ENCODE measurements around the gene ARFIP1. TPM values are rescaled to one million over a fixed set of nuclear protein-coding genes. Genes with fewer than 3 reads are reported as not detected.

The ARFIP1 gene
- total and polyA plus RNA-seq, 2 of the 8 experiments (the other 6 are each of a cell fraction or from before 2014, with no cell fraction given) = 13.5 to 38.0 TPM

GRCh38 chr4:152940461-152940860 lies 160.7 kb downstream of the ARFIP1 start:
- no peak overlapping the region for H2BK5ac ChIP-seq (ENCODE audit: low read depth, low read length)
- H4K8ac ChIP-seq (ENCODE audit: extremely low read depth, insufficient read depth, low read length) = no peak overlapping the region
- no peak overlapping the region for H4K91ac ChIP-seq (replicated peaks; ENCODE audit: insufficient read length, low read length)
- no peak overlapping the region for H2AK5ac ChIP-seq (ENCODE audit: low read depth, low read length)
- H3K14ac ChIP-seq (ENCODE audit: insufficient read length) = no peak overlapping the region
- H3K9ac ChIP-seq (replicated peaks in 1 of 4; ENCODE audit: extremely low read depth in 1 of 4, low read depth in 3 of 4, low read length in 3 of 4) = no peak overlapping the region
- ChIA-PET POLR2A (ENCODE audit: partially characterized antibody) (interaction anchor here (6.6 kb wide), 1 partner anchor 9 kb away, joined by 61 read pairs; no protein-coding TSS in a partner anchor), CTCF (ENCODE audit: partially characterized antibody) (interaction anchor here (0.8 to 6.6 kb wide), 10 partner anchors 9 to 186 kb away, joined by 3 to 35 read pairs (median 5); no protein-coding TSS in a partner anchor)
- H2AFZ ChIP-seq (ENCODE audit: low read length) = no peak overlapping the region
- peaks cover 0 to 15% (median 12%) of the 10 kb centered on the region in 4 experiments; a peak in 5 of 8 replicates for H3K36me3 ChIP-seq (ENCODE audit: control insufficient read depth in 2 of 4, insufficient read depth in 4 of 4, low read length in 3 of 4)
- no peak overlapping the region for H4K5ac ChIP-seq (ENCODE audit: insufficient read length, low read depth, low read length)
- H3K23me2 ChIP-seq (ENCODE audit: low read depth, low read length) = peaks cover 2% of the 10 kb centered on the region; the same call in 1 of the 2 replicates
- no peak overlapping the region for H3K4ac ChIP-seq (replicated peaks; ENCODE audit: insufficient read length, low read depth, low read length)
- H3K4me2 ChIP-seq (ENCODE audit: insufficient read depth in 1 of 2, low read depth in 2 of 2, low read length in 2 of 2) = no peak overlapping the region
- peaks cover 0 to 8% (median 3%) of the 10 kb centered on the region in 4 experiments; a peak in 3 of 7 replicates for H3K4me1 ChIP-seq (replicated peaks in 1 of 4; ENCODE audit: control insufficient read depth in 3 of 4, insufficient read depth in 4 of 4, low read length in 3 of 4)
- no peak overlapping the region for H2BK12ac ChIP-seq (ENCODE audit: low read depth, low read length)
- no peak overlapping the region for H3K27ac ChIP-seq (ENCODE audit: low read depth, low read length)
- H3K4me3 ChIP-seq (ENCODE audit: extremely low read depth in 1 of 4, insufficient read depth in 2 of 4, low read depth in 3 of 4, low read length in 4 of 4) = no peak overlapping the region
- no peak overlapping the region for H3K23ac ChIP-seq (ENCODE audit: insufficient read length)
- peaks cover 16 to 17% of the 10 kb centered on the region in 2 experiments for H4K20me1 ChIP-seq (replicated peaks in 1 of 2; ENCODE audit: control insufficient read depth in 1 of 2, insufficient read depth in 2 of 2, low read length in 2 of 2)
- no peak overlapping the region for H2BK15ac ChIP-seq (ENCODE audit: low read length)
- DNase-seq (ENCODE audit: low read depth in 1 of 2, low spot score in 2 of 2) (no peak), FAIRE-seq (no peak)
- H3K56ac ChIP-seq (replicated peaks; ENCODE audit: insufficient read length, low read depth, low read length) = no peak overlapping the region
- no peaks in the 10 kb centered on the region for H3K9me3 ChIP-seq (ENCODE audit: insufficient read depth in 2 of 2, low read depth in 1 of 2, low read length in 1 of 2)
- no peak overlapping the region for H3K18ac ChIP-seq (ENCODE audit: extremely low read depth, low read length)
- H3K79me1 ChIP-seq (ENCODE audit: low read depth, low read length) = 0 out of 2 replicates have a peak, but pooled peaks cover 6% of the 10 kb centered on the region
- H3K79me2 ChIP-seq (ENCODE audit: control insufficient read depth in 1 of 2, insufficient read depth in 2 of 2, low read length in 2 of 2) = peaks cover 20 to 72% of the 10 kb centered on the region in 2 experiments
- peaks cover 0 to 13% (median 5%) of the 10 kb centered on the region in 4 experiments; a peak in 3 of 7 replicates for H3K27me3 ChIP-seq (replicated peaks in 1 of 4; ENCODE audit: control insufficient read depth in 3 of 4, extremely low read depth in 1 of 4, insufficient read depth in 3 of 4, low read length in 3 of 4)
- H2BK120ac ChIP-seq (replicated peaks; ENCODE audit: low read depth, low read length) = no peak overlapping the region
- no peak overlapping the region for H2BK20ac ChIP-seq (ENCODE audit: low read length)
- 94% methylated on average over 2 of the region's 2 CpGs; no CpG with 5 or more reads in 1 of the 2 experiments for WGBS, 2 experiments (ENCODE audit: extremely low coverage in 1 of 2, insufficient coverage in 1 of 2, insufficient read length in 1 of 2, insufficient replicate concordance in 2 of 2, low coverage in 1 of 2, low lambda C conversion rate in 2 of 2, missing lambda C conversion rate in 1 of 2)
- TF ChIP-seq SIX5 (IDR thresholded peaks at IDR 0.05; ENCODE audit: low read depth, low read length) (no peak), POU5F1 (IDR thresholded peaks at IDR 0.05; ENCODE audit: low read depth, low read length) (no peak), HDAC2 (IDR thresholded peaks at IDR 0.05; ENCODE audit: borderline replicate concordance in 1 of 2, low read depth in 2 of 2, low read length in 2 of 2) (no peak), CHD2 (IDR thresholded peaks at IDR 0.05; ENCODE audit: low read length) (no peak), CREB1 (IDR thresholded peaks at IDR 0.05) (no peak), JUND (IDR thresholded peaks at IDR 0.05; ENCODE audit: low read length) (no peak), NRF1 (IDR thresholded peaks at IDR 0.05; ENCODE audit: low read depth, low read length) (no peak), SUZ12 (IDR thresholded peaks at IDR 0.05; ENCODE audit: low read length) (no peak), SIN3A (conservative IDR thresholded peaks at IDR 0.05 in 1 of 2, IDR thresholded peaks at IDR 0.05 in 1 of 2; ENCODE audit: low read depth in 1 of 2, low read length in 2 of 2) (no peak), BCL11A (IDR thresholded peaks at IDR 0.05; ENCODE audit: low read depth in 2 of 2, low read length in 2 of 2) (no peak), SP1 (IDR thresholded peaks at IDR 0.05; ENCODE audit: low read depth, low read length) (no peak), GTF2F1 (IDR thresholded peaks at IDR 0.05; ENCODE audit: borderline replicate concordance, low read depth, low read length) (no peak), SP4 (IDR thresholded peaks at IDR 0.05; ENCODE audit: low read length) (no peak)
